Ovary (tissue), 9 donors: ENCODE results near the gene SPA17. TPM values are rescaled to one million over a fixed set of nuclear protein-coding genes. Genes with fewer than 3 reads are reported as not detected.

Experiments used
- DNase-seq, 5 donors: peaks; one replicate each; pipeline ENCODE4 v3.0.0-alpha.2; 2019 to 2020
- H3K27ac ChIP-seq, 2 donors: fragments of 200-600 bp; one replicate each; pipeline versions ENCODE4 v1.5.1 to v1.8.0; 2019 to 2022
- H3K27me3 ChIP-seq: fragments of 200-600 bp; one replicate; pipeline ENCODE4 v1.8.0; 2022
- H3K36me3 ChIP-seq: fragments of 200-600 bp; sonication (generic); one replicate; pipeline ENCODE4 v1.5.1; 2019
- H3K4me1 ChIP-seq: one replicate; pipeline ENCODE4 v1.8.1; 2013; ENCODE audit warnings: mild to moderate bottlenecking, moderate library complexity; ENCODE audit not compliant: insufficient read depth
- H3K4me3 ChIP-seq: fragments of 200-600 bp; sonication (generic); one replicate; pipeline ENCODE4 v1.5.1; 2017
- H3K9me3 ChIP-seq, 2 donors: fragments of 200-600 bp in 1 of 2; sonication (generic) in 1 of 2; one replicate each; pipeline versions ENCODE4 v1.5.1 to v1.8.1; 2013 to 2019; ENCODE audit warnings: mild to moderate bottlenecking in 1 of 2, moderate library complexity in 1 of 2
- EP300 ChIP-seq: sonication (generic); formaldehyde crosslinking; IDR thresholded peaks from one replicate; pipeline ENCODE4 v1.6.1; 2017; ENCODE audit warnings: antibody characterized with exemption
- POLR2A ChIP-seq: fragments of 450-650 bp; IDR thresholded peaks from one replicate; pipeline ENCODE4 v1.6.1; 2017; ENCODE audit warnings: antibody characterized with exemption, mild to moderate bottlenecking, moderate library complexity
- WGBS, 3 donors: extraction: QIAGEN DNeasy Blood & Tissue Kit in 1 of 3; methylation state at CpG; one replicate each; pipeline versions ENCODE4 v1.1.5 to v1.1.7; 2013 to 2017; 5-methylcytosine and 5-hydroxymethylcytosine counted together
- intact Hi-C, 4 donors: fragments of 100-400 bp; cut with DNase I; formaldehyde crosslinking; loops; one replicate each; pipeline versions ENCODE4 v1.11.0 to v1.15.1; 2022 to 2023
- polyA plus RNA-seq, 2 donors: library from polyadenylated mRNA; stranded (reverse); fragments of 200-250 nt in 1 of 2; fragments of 350-450 nt in 1 of 2; fragmentation: Illumina TruSeq in 1 of 2; extraction: RNeasy Lipid Tissue Mini Kit (QIAGEN cat#74804) in 1 of 2; gene quantifications; one replicate each; pipeline ENCODE4 v1.2.3, GENCODE V29; 2013 to 2014
- total RNA-seq, 7 donors: library from RNA; depleted of rRNA in 2 of 7; stranded (reverse); fragments of >200 nt in 2 of 7; fragmentation: NEBNext Ultra II Directional in 3 of 7; extraction: Animal tissue kit (Norgen Biotek cat#: 25700) in 3 of 7; gene quantifications; one replicate each; pipeline versions ENCODE4 v1.1.0 to v1.2.4, GENCODE V29; 2016 to 2023
- TF ChIP-seq, protein P1 (sequence below), 3 donors: fragments of 450-650 bp in 2 of 3; fragments of 200-600 bp in 1 of 3; IDR thresholded peaks; one replicate each; pipeline versions ENCODE4 v1.5.1 to v1.8.0; 2016 to 2022; ENCODE audit warnings: antibody characterized with exemption in 3 of 3, mild to moderate bottlenecking in 1 of 3
- donor health status: DM: no; HTN: no; CAD: no; lungs with moderate emphysema.
- donor health status: DM: no; HTN: no; CAD: no.
- donor health status: Bipolar disorder and iron deficiency.
- donor health status: DM: yes; HTN: yes; CAD: no.
- donor health status: DM: no; HTN: no; CAD: no.
- donor health status: DM: yes; HTN: yes; CAD: no.

Gene SPA17
- total and polyA plus RNA-seq, 9 donors = 1.3 to 30.1 (median 3.0) TPM

DNA sequence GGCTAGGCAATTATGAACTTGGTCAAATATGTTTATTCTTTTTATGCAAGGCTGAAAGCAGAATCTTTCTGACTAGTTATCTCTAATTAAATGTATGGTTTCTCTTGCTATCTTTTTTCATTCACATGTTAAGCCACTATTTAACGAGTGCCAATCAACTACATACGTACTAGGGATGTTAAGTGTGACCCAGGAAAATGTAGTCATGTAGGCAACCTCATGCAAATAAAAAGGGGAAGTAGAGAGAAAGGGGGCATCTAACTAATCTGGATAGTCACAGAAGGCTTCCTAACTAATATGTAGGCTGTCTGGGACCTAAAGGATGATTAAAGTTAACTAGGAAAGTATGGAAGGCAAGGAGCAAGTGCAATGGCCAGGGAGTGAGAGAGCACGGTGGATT, 27.6 kb upstream of the SPA17 start:
- no peaks in the 10 kb centered on the region for H3K4me1 ChIP-seq

DNA sequence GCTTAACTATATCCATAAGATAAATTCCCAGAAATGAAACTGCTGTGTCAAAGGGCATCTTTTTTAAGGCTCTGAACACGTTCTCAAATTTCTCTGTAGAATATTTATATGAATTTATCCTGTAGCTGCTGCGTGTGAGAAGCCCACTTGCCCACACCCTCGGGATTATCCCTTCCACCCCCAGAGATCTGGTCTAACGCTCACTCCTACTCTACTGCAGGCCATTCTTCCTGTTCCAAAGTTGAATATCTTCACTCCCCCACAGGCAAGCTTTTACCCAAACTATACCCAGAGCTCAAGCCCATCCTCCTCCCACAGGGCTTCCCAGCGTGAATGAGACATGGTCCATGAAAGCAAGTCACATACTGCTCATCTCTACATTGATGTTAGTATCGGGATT, 25.1 kb upstream of the SPA17 start:
- no peak for TF ChIP-seq POLR2A
- TF ChIP-seq EP300 = no peak
- TF ChIP-seq, protein P1, sequence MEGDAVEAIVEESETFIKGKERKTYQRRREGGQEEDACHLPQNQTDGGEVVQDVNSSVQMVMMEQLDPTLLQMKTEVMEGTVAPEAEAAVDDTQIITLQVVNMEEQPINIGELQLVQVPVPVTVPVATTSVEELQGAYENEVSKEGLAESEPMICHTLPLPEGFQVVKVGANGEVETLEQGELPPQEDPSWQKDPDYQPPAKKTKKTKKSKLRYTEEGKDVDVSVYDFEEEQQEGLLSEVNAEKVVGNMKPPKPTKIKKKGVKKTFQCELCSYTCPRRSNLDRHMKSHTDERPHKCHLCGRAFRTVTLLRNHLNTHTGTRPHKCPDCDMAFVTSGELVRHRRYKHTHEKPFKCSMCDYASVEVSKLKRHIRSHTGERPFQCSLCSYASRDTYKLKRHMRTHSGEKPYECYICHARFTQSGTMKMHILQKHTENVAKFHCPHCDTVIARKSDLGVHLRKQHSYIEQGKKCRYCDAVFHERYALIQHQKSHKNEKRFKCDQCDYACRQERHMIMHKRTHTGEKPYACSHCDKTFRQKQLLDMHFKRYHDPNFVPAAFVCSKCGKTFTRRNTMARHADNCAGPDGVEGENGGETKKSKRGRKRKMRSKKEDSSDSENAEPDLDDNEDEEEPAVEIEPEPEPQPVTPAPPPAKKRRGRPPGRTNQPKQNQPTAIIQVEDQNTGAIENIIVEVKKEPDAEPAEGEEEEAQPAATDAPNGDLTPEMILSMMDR (IDR thresholded peaks at IDR 0.05) = no peak
- Histone ChIP-seq H3K27ac (no peak overlapping the region), H3K27me3 (no peaks in the 10 kb centered on the region), H3K4me3 (no peak overlapping the region), H3K4me1 (no peaks in the 10 kb centered on the region), H3K9me3 (no peaks in the 10 kb centered on the region), H3K36me3 (no peaks in the 10 kb centered on the region)
- 63 to 66% (median 65%) methylated on average over 6 of the region's 6 CpGs for WGBS, 3 donors
- DNase-seq = no peak
- intact Hi-C loops = no loop called here

More for the DNA sequence above, 27.6 kb upstream of the SPA17 start:
- no peak overlapping the region for H3K4me3 ChIP-seq
- TF ChIP-seq EP300 (no peak), POLR2A (no peak)
- TF ChIP-seq, protein P1 (IDR thresholded peaks at IDR 0.05) = no peak
- intact Hi-C loops = no loop called here
- DNase-seq = no peak
- H3K36me3 ChIP-seq = no peaks in the 10 kb centered on the region
- H3K27me3 ChIP-seq = no peaks in the 10 kb centered on the region
- 79 to 86% (median 80%) methylated on average over 3 of the region's 3 CpGs for WGBS, 3 donors
- no peak overlapping the region for H3K27ac ChIP-seq
- no peaks in the 10 kb centered on the region for H3K9me3 ChIP-seq

DNA sequence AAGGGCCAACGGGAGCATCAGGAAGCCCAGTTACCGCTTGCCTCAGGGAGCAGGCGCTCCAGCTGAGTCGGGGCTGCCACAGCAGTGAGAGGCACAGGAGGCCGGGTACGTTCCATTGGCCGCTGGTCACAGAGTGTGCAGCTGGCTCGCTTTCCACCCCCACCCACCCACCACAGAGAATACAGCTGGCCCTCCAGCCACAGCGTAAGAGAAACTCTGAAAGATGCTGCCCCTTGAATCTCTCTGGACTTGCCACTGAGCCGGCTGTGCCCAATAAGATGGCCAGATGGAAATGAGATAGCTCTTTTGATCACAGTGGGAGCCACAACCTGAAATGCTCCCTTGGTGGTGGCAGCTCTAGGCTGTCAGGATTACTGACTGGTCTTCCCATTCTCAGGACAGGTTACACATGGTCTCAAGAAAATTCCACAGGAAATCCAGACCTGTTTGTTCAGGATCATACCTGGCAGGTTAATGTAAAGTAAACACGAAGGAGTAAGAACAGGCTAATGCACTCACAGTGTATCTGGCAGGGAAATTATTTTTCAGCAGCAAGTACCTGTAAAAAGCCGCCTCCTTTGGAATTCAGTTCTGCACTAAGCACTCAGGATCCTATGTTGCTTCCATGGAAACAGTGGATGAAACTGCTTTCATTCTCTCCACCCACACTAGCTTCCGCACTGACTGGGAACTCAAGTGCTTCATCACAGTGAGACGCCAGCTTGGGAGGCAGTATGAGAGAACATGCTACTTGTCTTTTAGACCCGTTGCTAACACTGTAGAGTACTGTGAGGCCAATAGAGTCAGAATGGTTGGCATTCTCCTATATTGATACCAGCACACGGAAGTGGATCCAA, 16.7 kb upstream of the SPA17 start:
- Histone ChIP-seq H3K9me3 (no peaks in the 10 kb centered on the region), H3K36me3 (no peaks in the 10 kb centered on the region), H3K27me3 (no peaks in the 10 kb centered on the region), H3K4me3 (no peak overlapping the region), H3K4me1 (no peaks in the 10 kb centered on the region), H3K27ac (no peak overlapping the region)
- DNase-seq = no peak
- TF ChIP-seq, protein P1 (IDR thresholded peaks at IDR 0.05) = no peak
- TF ChIP-seq EP300 = no peak
- TF ChIP-seq POLR2A = no peak
- 61 to 70% (median 63%) methylated on average over 16 of the region's 16 CpGs for WGBS, 3 donors
- intact Hi-C loops = loop anchor here in 1 of 4 donors (5.0 kb wide), 1 partner anchor 185 kb away; no protein-coding TSS in a partner anchor

DNA sequence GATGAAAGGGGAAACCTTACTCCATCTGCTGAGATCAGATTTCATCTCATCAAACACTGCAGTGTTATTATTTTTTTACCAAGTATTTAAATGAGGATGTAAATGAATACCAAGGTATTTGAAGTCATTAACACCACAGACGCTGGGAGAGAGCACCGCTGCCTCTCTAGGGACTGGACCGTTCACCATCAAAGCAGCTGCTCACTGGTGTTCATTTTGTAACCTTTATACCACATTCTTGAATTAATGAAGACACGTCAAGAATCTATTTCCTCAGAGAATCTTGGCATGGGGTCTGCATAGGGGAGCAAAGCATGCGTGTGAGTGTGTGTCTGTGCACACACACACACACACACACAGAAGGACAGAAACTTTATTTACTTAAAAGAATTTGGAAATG, 15.8 kb upstream of the SPA17 start:
- WGBS, 3 donors = 78 to 83% (median 79%) methylated on average over 5 of the region's 5 CpGs
- H3K36me3 ChIP-seq = no peaks in the 10 kb centered on the region

More for the DNA sequence above, 15.8 kb upstream of the SPA17 start:
- intact Hi-C loops = loop anchor here in 1 of 4 donors (5.0 kb wide), 1 partner anchor 184 kb away; no protein-coding TSS in a partner anchor
- TF ChIP-seq, protein P1 (IDR thresholded peaks at IDR 0.05) = no peak
- TF ChIP-seq EP300 (no peak), POLR2A (no peak)
- Histone ChIP-seq H3K27me3 (no peaks in the 10 kb centered on the region), H3K4me1 (no peaks in the 10 kb centered on the region), H3K4me3 (no peak overlapping the region), H3K27ac (no peak overlapping the region), H3K9me3 (no peaks in the 10 kb centered on the region)
- no peak for DNase-seq
